Fibroblast of skin of left quadriceps (primary cell): ENCODE measurements around the gene ABCA4.

Experiments
- DNase-seq, 2 experiments: peaks; one replicate each; pipeline ENCODE4 v3.0.0-alpha.2; 2013; ENCODE audit warnings: low read depth in 2 of 2

The ABCA4 gene

DNA sequence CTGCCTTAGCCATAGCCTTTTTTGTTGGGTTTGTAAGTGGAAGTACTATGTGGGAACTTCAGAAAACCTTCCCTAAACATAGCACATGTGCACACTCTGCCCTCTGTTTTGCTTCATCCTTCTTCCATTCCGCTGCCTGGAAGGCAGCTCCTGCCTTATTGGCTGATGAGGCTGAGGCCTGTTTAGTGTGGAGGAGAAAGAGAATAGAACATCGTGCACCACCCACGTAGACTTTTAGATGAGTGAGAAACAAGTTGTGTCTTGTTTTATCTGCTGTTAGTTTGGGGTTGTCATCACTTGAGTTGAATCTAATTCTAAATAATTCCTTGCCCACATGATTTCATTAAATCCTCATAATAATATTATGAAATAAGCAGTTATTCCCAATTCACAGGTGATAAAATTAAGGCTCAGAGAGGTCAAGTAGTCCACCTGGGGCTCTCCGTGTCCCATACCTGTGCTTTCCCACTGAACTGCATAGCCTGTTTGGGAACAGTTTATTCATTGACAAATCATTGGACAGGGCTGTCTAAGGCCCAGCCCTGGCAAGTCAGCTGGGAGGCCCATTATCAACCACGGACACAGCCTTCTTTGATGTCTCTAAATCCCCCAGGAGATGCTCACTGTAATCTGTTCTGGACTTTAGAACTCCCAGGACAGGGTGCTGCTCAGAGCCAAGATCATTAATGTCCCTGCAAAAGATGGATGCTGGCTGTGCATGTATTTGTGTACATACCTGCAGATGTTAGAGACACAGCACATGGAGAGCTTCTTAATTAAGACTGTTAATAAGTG is 93.0 kb downstream of the ABCA4 start:
- no peak for DNase-seq

DNA sequence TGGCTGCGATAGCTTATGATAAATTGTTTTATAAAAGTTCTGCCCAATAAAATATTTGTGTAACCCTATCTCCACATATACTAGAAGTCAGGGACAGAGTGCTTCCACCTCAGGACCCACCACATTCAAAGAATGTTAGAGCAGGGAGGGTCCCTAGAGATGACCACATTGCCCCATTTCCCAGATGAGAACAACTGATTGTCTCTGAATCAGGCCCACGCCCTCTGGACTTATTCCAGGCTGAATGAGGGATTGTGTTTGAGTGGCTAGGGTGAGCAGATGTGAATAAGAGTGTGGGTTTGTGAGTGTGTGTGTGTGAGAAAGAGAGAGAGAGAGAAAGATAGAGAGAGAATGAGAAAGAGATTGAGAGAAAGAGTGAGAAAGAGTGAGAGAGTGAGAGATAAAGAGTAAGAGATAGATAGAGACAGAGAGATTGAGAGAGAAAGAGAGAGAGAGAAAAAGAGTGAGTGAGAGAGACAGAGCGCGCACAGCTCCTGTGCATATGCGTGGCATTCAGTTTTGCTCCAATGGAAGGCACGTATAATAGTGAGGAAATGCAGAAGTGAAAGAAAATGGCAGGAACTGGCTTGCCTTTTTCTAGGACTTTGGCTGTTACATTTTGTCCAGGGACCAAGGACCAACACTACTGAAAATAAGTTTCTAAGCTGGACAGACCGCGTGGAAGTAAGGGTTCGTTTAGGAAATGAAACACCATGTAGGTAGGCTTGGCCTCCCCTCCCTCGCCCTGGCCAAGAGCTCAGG is 94.1 kb downstream of the ABCA4 start:
- DNase-seq: no peak

DNA sequence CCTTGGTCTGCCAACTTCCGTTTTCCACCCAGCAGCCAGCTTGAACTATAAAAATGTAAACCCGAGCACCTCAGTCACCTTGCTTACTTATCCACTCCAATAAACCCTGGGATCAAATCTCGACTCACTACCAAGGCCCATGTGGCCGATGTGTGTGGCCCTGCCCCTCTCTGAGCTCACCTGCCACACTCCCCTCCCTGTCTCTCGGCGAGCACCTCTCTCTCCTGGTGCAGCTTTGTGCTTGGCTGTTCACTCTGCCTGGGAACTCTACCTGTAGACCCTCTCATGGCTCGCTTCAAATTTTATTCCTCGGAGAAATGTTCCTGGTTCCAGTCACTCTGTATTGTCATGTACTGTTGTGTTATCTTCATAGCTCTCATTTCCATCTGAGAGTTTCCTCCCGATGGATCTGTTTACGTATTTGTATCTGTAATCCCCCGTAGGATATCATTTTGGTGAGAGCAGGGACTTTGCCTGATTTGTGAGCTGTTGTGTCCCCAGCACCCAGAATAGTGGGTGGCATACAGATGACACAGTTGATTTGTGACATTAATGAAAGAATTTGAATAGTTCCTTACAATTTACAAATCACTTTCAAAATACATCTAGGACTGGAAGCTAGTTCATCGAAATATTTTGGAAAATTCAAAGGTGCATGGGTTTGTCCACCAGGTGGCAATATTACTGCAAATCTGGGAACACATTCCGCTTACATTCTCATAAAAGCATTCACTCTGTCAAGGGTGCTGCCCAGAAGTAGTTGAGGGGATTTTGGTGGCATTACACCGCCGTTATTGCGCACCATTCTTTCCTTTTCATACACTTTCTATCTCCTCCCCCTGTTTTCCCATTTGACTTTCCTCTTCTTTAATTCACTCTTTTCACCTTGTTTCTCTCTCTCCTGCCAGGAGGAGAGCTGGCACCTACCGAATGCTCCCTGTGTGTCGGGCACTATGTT is 95.3 kb downstream of the ABCA4 start:
- DNase-seq: peak in 1 of 2 experiments; percentile 48

DNA sequence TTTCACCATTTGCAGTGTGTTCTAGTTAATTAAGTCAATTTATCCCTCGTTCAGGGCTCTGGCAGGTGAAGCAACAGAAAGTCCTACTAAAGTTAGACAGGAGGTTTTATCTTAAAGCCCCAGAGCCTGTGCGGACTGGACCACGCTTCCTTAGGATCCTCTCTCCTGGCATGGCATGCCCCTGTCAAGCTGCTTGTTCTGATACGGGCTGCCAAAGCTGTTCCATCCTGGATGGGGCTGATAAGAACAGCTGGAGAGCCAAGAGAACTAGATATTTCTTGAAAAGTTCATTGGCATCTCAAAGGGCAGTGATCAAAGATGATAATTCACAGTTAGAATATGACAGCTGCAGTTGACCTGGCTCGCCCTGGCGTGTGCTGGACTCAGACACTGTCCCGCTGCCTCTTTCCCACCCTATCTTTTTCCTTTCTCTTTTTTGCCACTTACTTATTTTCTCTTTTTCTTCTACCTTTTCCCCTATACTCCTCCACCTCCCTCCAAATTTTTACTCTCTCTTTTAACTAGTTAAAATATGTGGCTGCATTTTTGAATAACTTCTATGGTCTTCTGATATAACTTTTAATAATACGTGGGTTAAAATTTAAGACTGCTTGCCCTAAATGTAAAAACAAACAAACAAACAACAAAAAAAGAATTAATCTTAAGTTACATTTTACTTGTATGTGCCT is 96.7 kb downstream of the ABCA4 start:
- DNase-seq: no peak

DNA sequence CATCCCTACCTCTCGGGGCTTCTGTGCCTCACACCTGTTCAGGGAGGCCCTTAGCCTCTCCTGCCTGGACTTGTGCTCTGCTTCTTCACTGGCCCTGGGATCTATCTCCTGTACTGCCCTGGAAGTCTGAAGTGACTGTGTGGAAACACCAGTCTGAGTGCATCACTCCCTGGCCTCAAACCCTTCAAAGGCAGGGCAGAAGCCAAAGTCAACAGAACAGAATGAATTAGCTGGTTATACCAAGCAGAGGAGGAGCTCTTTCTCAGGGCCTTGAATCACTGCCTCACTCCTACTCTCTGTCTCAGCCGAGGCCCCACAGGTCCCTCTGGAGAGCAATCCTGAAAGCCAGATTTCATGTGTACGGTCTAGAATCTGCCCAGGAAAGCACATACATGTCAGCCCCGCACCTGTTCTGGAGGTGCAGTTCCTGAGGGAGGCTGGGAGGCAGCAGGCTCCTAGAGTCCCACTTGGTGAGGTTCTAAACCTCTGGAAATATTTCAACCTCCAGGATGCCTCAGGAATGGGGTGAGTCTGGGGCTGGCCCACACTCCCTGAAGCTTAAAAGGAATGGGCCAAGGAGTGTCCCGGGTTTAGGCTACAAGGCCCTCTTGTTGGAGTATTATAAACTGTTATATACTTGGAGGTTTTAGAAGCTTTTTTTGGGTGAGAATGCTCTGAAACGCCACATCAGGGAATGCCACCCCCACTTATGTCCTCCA is 98.3 kb downstream of the ABCA4 start:
- peak in 1 of 2 experiments; percentile 36 for DNase-seq

DNA sequence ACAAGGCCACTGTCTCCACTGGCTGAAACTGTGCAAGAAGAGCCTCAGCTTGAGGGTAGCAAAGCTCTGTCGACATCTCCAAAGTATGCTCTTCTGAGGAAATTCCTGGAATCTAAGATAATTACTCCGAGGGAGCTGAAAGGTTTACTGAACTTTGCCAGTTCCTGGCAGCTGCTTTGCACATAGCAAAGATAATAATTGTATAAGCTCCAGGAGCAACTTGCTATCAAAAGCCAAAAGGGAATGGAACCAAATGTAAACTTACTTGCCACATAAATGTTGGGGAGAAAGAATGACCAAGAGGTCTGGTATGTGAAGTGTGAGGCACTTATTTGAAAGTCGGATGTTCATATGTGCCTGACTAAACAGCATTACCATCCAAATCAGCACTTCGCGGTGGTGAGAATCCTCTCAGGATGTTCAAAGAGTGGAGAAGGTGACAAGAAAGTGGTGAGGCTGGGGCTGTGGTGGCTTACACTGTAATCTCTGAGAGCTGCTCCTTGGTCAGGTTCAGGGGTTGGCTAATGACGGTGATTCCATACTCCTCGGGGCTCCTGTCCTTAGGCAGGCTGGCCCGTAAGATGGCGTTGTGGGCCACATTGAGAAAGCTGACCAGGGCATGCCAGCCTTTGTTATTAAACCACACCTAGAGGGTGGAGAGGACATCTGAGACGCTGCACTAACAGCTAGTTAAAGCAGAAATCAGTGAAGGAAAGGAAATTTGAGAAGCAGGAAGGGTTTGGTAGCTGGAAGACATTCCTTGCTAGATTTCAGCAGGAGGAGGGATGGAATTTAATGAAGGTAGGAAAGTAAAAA is 100.0 kb downstream of the ABCA4 start:
- peak; percentile 91 to 92 for DNase-seq

DNA sequence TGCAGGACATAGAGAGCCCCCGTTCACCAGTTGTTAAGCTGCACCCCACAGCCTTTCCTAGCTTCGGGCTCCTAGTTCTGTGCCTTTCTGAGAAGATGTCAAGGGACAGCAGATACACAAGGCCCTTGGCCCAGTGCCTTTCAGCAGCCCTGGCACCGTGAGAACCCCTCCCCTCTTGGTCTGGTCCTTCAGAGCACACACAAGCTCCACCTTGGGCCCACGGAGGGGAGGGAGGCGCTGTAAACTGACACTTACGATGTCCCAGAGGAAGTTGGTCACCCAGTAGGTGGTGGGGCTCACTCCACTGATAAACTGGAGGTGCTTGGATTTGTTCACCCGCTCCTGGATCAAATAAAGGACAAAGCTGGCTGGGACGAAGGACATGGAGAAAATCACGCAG is 101.6 kb downstream of the ABCA4 start:
- no peak for DNase-seq

DNA sequence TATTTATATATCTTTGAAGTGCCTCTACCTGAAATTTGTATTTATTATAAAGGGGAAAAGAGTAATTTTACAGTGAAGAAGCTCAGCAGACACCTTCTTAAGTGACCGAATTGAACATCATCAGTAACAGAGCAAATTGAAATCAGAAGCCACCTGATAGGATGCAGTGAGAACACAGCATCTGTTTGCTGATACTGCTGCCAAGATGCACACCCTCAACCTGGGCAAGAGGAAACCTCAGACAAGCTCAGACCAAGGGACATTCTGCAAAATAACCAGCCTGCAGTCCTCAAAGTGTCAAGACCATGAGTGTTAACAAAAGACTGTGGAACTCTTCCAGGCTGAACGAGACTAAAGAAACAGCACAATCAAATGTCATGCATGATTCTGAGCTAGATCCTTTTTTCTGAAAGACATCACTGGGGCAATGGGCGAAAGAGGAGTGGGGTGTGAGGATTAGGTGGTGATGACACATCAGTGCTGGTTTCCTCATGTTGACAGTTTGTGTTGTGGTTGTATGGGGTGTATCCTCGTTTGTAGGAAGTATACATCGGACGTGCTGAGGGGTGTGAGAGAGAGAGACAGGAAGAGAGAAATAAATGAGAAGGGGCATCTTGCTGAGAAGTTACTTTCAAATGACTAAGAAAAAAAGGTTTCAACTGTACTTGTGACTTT is 103.7 kb downstream of the ABCA4 start:
- no peak for DNase-seq

DNA sequence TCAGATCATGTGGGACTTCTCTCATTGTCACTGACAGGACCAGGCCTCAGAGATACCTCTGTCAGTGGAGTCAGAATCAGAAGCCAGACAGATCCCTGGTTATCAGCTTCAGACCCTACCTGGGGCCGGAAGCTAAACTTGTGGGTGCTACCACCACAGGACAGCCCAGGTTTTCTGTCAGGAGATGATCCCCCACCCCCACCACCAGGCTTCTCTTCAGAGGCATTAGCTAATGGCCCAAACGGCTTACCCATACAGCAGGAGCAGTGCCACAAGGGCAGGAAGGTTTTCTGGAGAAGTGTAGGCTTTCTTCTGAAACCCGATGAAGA is 105.5 kb downstream of the ABCA4 start:
- DNase-seq: no peak

DNA sequence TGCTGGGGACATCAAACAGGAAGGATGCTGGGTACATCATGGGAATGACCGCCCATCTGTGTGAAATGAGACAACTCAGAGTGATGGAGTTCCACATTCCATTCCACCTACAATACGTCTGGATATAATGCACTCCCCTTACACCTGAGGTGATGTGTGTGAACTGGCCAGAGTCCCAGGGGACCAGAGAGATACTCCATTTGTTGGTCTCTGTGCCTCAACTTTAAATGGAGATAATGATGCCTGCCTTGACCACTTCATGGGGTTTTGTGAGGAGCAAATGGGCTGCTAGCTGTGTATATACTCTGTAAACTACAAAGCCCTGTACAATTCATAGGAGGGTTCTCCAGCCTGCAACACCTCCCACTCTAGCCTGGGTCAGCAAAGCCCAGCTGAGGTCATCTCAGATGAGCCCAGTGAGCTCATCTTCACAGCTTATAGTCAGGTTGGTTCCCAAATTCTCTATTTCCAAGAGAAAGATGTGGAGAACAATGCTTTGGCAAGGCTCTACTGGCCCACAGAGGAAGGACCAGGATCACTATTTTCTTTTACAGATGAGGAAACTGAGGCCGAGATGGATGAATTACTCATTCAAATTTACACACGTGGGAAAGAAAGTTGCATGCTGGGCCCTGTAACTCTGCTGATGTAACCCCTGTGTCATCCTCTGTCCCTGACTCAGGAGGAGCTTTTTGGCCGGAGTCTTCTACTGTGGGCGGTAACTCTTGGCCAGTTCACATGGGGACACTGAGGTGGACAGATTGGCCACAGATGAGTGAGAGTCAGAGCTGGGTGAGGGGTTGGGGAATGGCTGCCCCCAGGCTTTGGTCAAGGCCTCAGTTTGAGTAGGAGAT is 106.1 kb downstream of the ABCA4 start:
- DNase-seq: no peak

DNA sequence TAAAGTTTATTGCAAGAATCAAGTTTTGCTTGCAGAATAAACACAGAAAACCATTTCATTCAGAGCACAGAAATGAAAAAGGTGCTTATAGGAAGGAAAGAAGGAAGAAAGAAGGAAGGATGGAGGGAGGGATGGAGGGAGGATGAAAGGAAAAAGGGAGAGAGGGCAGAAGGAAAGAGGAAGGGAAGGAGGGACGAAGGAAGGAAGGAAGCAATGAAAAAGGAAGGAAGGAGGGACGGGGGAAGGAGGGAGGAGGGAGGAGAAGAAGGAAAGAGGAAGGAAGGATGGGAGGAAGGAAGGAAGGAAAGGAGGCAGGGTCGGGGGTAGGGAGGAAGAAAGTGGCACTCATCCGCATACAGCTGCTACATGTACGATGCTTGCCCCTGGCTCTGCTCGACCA is 106.9 kb downstream of the ABCA4 start:
- no peak for DNase-seq

DNA sequence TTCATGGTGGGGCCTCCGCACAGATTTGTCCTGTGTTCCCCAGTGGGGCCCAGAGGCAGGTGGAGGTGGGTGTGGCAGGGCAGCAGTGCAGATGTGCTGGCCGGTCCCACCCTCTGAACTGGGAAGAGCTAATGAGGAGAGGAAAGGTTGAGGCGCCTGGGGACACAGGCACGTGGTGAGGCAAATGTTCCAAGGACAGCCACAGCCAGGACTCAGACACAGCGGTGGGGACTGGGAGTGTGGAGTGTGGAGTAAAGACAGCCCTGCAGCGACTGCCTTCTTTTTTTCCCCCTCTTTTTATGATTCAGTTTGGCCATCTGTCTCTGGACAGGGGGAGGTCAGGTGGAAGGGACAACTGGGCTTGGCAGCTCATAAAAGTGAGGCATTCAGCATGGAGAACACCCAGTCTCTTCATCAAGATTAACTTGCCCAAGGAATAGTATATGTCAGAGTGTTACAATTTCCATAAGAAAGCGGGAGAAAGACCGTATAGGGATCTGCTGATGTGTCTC is 107.5 kb downstream of the ABCA4 start:
- no peak for DNase-seq

DNA sequence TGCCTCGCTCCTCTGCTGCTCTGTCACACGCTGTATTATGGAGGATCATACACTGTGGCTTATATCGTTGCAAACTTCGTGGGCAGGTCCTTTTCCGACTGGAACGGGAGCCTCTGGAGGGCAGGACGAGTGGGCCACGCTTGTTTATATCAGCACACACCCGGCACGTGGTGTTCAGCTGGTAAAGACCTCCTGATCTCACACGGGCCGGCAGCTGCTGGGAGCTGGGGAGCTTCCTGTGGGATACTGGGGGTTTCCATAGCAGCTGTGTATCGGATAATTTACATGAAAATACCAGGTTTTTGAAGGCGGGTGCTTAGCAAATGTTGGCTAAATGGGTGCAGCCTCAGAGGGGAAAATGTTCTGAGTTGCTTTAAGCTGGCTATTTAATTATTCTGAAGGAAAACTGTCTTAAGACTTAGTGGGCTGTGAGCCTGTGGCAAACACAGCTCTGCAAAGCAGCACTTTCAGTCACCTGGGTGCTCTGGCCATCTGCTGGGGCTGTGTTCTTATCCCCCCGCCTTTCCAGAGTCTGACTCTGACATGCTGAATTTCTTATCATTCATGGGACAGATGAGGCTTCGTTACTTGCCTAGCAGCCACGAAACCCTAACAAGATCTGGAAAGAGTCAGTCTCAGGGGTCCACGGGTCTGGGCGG is 108.1 kb downstream of the ABCA4 start:
- no peak for DNase-seq

DNA sequence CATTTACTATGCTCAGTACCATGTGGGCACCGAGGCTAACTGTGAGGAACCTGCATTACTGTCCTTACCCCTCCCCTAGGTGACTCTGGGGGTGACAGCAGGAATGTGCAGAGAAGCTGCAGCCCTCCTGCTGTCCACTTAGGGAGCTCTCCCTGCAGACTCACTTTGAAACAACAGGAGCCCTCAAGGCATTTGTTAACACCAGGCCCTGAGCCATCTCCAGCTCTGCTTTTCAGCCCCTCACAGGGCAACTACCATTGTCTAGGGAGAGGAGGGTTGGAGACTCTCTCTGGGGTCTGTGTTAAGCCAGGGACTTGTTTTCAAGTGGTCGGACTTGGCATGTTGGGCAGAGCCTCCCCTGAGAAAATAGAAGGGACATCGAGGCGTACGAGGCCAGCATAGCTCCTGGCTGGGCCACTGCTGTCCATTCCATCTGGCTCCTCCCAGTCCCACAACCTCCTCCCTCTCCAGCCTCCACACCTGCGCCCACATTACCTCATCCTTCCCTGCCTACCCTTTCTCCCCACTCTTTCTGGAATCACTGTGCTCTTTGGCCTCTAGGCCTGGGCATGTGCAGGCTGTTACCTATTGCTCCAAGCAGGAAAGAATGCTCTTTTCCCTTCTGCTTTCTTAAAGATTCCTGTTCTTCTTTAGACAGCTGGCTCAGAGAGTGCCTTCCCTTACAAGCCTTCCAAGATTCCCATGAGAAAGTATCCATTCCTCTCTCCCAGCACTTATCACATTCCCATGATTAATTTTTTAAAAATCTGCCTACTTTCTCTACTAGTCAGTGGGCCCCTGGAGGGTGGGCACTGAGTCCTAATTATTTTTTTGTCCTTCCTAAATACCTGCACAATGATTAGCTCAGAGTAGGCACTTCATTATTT is 109.0 kb downstream of the ABCA4 start:
- DNase-seq: no peak

DNA sequence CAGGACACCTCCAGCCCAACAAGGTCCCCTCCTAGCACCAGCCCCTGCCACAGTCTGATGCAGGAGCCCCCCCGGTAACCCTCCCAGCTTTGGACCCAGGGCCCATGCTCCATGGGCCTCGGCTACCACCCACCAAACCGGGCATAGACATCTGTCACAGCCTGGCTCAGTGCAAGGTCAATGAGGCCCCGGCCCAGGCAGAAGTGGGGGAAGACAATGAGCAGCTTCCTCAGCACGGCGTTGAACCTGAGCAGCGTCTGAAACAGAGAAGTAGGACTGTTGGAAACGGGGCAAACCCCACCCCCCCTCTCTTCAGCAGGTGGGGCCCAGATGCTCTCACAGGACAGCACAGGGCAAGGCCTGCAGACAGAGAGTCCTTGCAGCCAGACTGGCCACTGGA is 109.8 kb downstream of the ABCA4 start:
- DNase-seq: no peak

DNA sequence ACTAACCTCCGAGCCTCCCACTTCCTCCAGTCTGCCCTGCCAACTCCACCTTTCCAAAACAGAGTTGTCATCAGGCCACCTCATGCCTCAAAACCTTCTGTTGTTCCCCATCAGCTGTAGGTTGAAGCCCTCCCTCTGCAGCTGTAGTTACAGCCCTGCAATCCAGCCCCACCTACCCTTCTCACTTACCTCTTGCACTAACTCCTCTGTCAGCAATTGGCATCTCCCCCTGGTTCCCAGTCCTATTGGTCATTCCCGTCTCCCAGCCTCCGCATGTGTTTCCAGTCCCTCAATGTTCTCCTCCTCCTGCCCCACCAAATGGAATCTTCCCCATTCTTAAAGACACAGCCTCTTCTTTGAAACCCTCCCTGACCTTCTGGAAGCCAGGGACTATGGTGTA is 111.6 kb downstream of the ABCA4 start:
- no peak for DNase-seq

DNA sequence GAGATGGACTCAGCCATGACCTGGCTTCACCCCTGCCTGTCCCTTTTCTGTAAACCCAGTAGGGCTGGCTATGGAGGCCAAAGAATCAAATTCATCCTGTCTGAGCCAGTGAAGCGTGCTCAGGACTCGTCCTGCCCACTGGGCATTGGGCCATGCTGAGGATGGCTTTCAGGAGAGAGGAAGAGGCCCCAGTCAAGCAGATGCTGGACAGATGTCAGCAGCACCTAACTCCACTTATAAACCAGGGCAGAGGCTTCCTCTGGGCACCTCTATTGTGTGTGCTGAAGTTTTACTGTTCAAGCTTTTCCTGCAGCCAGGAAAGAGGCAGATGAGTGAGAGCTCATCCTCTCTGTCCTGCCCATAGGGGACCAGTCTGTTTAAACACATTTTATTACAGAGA is 114.3 kb downstream of the ABCA4 start:
- no peak for DNase-seq
